Activated gamma-delta T cell treated with anti-CD3 and anti-CD28 coated beads, Interleukin-2, amount 50 U/mL, for 16 hours (primary cell): ENCODE results near the gene HOMER2.

Experiments used
- DNase-seq: peaks from one replicate; pipeline ENCODE4 v3.0.0-alpha.2; 2020; ENCODE audit warnings: low read depth

HOMER2 gene

GRCh38 chr15:82856397-82857170, 95.9 kb downstream of the HOMER2 start:
- DNase-seq, result no peak

GRCh38 chr15:82855286-82856100, 97.0 kb downstream of the HOMER2 start:
- no peak for DNase-seq

- no peak for DNase-seq
Observed at GRCh38 chr15:82854554-82854953, 98.0 kb downstream of the HOMER2 start.

- no peak for DNase-seq
Observed at GRCh38 chr15:82852941-82853561, 99.5 kb downstream of the HOMER2 start.

GRCh38 chr15:82851981-82852511, 100.5 kb downstream of the HOMER2 start:
- no peak for DNase-seq

GRCh38 chr15:82851306-82851850, 101.1 kb downstream of the HOMER2 start:
- no peak for DNase-seq

GRCh38 chr15:82850731-82851130, 101.8 kb downstream of the HOMER2 start:
- DNase-seq, result no peak

- peak; percentile 3 for DNase-seq
Observed at GRCh38 chr15:82849556-82850512, 102.7 kb downstream of the HOMER2 start.

GRCh38 chr15:82848241-82848993, 104.1 kb downstream of the HOMER2 start:
- no peak for DNase-seq

- no peak for DNase-seq
Observed at GRCh38 chr15:82847703-82848102, 104.8 kb downstream of the HOMER2 start.

GRCh38 chr15:82846621-82847020, 105.9 kb downstream of the HOMER2 start:
- no peak for DNase-seq

GRCh38 chr15:82845686-82846085, 106.8 kb downstream of the HOMER2 start:
- no peak for DNase-seq

- no peak for DNase-seq
Observed at GRCh38 chr15:82843566-82843965, 109.0 kb downstream of the HOMER2 start.

- DNase-seq, result no peak
Observed at GRCh38 chr15:82840166-82840565, 112.4 kb downstream of the HOMER2 start.

- DNase-seq, result no peak
Observed at GRCh38 chr15:82839136-82839535, 113.4 kb downstream of the HOMER2 start.

- no peak for DNase-seq
Observed at GRCh38 chr15:82838096-82838735, 114.3 kb downstream of the HOMER2 start.

GRCh38 chr15:82835391-82835917, 117.1 kb downstream of the HOMER2 start:
- DNase-seq, result no peak

- DNase-seq, result no peak
Observed at GRCh38 chr15:82833362-82833682, 119.2 kb downstream of the HOMER2 start.

- DNase-seq, result peak; percentile 13
Observed at GRCh38 chr15:82832601-82833361, 119.7 kb downstream of the HOMER2 start.
